ENCODE data around the gene ROCK2. TPM values are rescaled to one million over a fixed set of nuclear protein-coding genes. Genes with fewer than 3 reads are reported as not detected.
A peak's percentile ranks its signal among the peaks of the same experiment; 100 is the strongest.

The ROCK2 gene
- total RNA-seq, 1 experiment from 2014 or later: 15.9 TPM

- Histone ChIP-seq H3K27me3 (no peaks in the 10 kb centered on the region), H3K4me3 (no peak overlapping the region), H3K36me3 (no peaks in the 10 kb centered on the region), H3K9me3 (no peaks in the 10 kb centered on the region)
- DNase-seq: no peak
These were observed 26.9 kb upstream of the ROCK2 start for GRCh38 chr2:11371092-11371937.

- Histone ChIP-seq H3K9me3 (no peaks in the 10 kb centered on the region), H3K27me3 (no peaks in the 10 kb centered on the region), H3K36me3 (no peaks in the 10 kb centered on the region), H3K4me3 (no peak overlapping the region)
- peak; percentile 43 for DNase-seq
These were observed 26.1 kb upstream of the ROCK2 start for GRCh38 chr2:11370377-11371091.

GRCh38 chr2:11368059-11368572 is 23.7 kb upstream of the ROCK2 start:
- no peak overlapping the region for H3K4me3 ChIP-seq
- no peaks in the 10 kb centered on the region for H3K9me3 ChIP-seq
- H3K27me3 ChIP-seq: no peaks in the 10 kb centered on the region
- H3K36me3 ChIP-seq: no peaks in the 10 kb centered on the region
- DNase-seq: no peak

GRCh38 chr2:11367170-11367730 is 22.8 kb upstream of the ROCK2 start:
- no peaks in the 10 kb centered on the region for H3K9me3 ChIP-seq
- H3K4me3 ChIP-seq: no peak overlapping the region
- DNase-seq: no peak
- no peaks in the 10 kb centered on the region for H3K27me3 ChIP-seq
- no peaks in the 10 kb centered on the region for H3K36me3 ChIP-seq

GRCh38 chr2:11366326-11366741 is 21.9 kb upstream of the ROCK2 start:
- no peaks in the 10 kb centered on the region for H3K9me3 ChIP-seq
- no peak overlapping the region for H3K4me3 ChIP-seq
- DNase-seq: no peak
- no peaks in the 10 kb centered on the region for H3K27me3 ChIP-seq
- no peaks in the 10 kb centered on the region for H3K36me3 ChIP-seq

- Histone ChIP-seq H3K36me3 (no peaks in the 10 kb centered on the region), H3K9me3 (no peaks in the 10 kb centered on the region), H3K27me3 (no peaks in the 10 kb centered on the region), H3K4me3 (no peak overlapping the region)
- no peak for DNase-seq
These were observed 20.9 kb upstream of the ROCK2 start for GRCh38 chr2:11365096-11365879.

- DNase-seq: no peak
- H3K36me3 ChIP-seq: no peaks in the 10 kb centered on the region
- H3K4me3 ChIP-seq: no peak overlapping the region
- H3K9me3 ChIP-seq: no peaks in the 10 kb centered on the region
- no peaks in the 10 kb centered on the region for H3K27me3 ChIP-seq
These were observed 20.1 kb upstream of the ROCK2 start for GRCh38 chr2:11364565-11364887.

- H3K9me3 ChIP-seq: no peaks in the 10 kb centered on the region
- DNase-seq: no peak
- no peaks in the 10 kb centered on the region for H3K27me3 ChIP-seq
- no peaks in the 10 kb centered on the region for H3K36me3 ChIP-seq
- H3K4me3 ChIP-seq: no peak overlapping the region
These were observed 19.6 kb upstream of the ROCK2 start for GRCh38 chr2:11363868-11364564.

GRCh38 chr2:11359865-11360264 is 15.4 kb upstream of the ROCK2 start:
- H3K4me3 ChIP-seq: no peak overlapping the region
- H3K27me3 ChIP-seq: no peaks in the 10 kb centered on the region
- no peaks in the 10 kb centered on the region for H3K36me3 ChIP-seq
- DNase-seq: no peak
- no peaks in the 10 kb centered on the region for H3K9me3 ChIP-seq

- DNase-seq: no peak
- Histone ChIP-seq H3K9me3 (no peaks in the 10 kb centered on the region), H3K36me3 (no peaks in the 10 kb centered on the region), H3K27me3 (no peaks in the 10 kb centered on the region), H3K4me3 (no peak overlapping the region)
These were observed 13.1 kb upstream of the ROCK2 start for GRCh38 chr2:11357428-11357972.

- no peak overlapping the region for H3K4me3 ChIP-seq
- no peaks in the 10 kb centered on the region for H3K27me3 ChIP-seq
- no peaks in the 10 kb centered on the region for H3K36me3 ChIP-seq
- DNase-seq: no peak
- H3K9me3 ChIP-seq: no peaks in the 10 kb centered on the region
These were observed 12.3 kb upstream of the ROCK2 start for GRCh38 chr2:11356764-11357163.

GRCh38 chr2:11355194-11356053 is 11.0 kb upstream of the ROCK2 start:
- Histone ChIP-seq H3K9me3 (no peaks in the 10 kb centered on the region), H3K36me3 (no peaks in the 10 kb centered on the region), H3K27me3 (no peaks in the 10 kb centered on the region), H3K4me3 (no peak overlapping the region)
- DNase-seq: no peak

GRCh38 chr2:11354363-11355154 is 10.1 kb upstream of the ROCK2 start:
- H3K27me3 ChIP-seq: no peaks in the 10 kb centered on the region
- no peaks in the 10 kb centered on the region for H3K9me3 ChIP-seq
- no peaks in the 10 kb centered on the region for H3K36me3 ChIP-seq
- DNase-seq: no peak
- H3K4me3 ChIP-seq: no peak overlapping the region

GRCh38 chr2:11352781-11353537 is 8.5 kb upstream of the ROCK2 start:
- DNase-seq: no peak
- H3K27me3 ChIP-seq: no peaks in the 10 kb centered on the region
- H3K36me3 ChIP-seq: no peaks in the 10 kb centered on the region
- no peak overlapping the region for H3K4me3 ChIP-seq
- no peaks in the 10 kb centered on the region for H3K9me3 ChIP-seq
